Esophagus muscularis mucosa (tissue), 4 donors: ENCODE measurements around the gene EPHB3.

Source experiments
- CTCF ChIP-seq, 3 experiments: fragments of 200-600 bp in 2 of 3; fragments of 450-650 bp in 1 of 3; sonication (generic) in 2 of 3; IDR thresholded peaks; one replicate each; pipeline ENCODE4 v1.5.1; 2017 to 2019; ENCODE audit warnings: antibody characterized with exemption in 3 of 3, mild to moderate bottlenecking in 2 of 3, moderate library complexity in 1 of 3
- EP300 ChIP-seq: sonication (generic); formaldehyde crosslinking; IDR thresholded peaks from one replicate; pipeline ENCODE4 v1.6.1; 2017; ENCODE audit warnings: antibody characterized with exemption
- POLR2A ChIP-seq: fragments of 450-650 bp; IDR thresholded peaks from one replicate; pipeline ENCODE4 v1.6.1; 2017; ENCODE audit warnings: antibody characterized with exemption, moderate library complexity, mild to moderate bottlenecking, low read depth
- POLR2AphosphoS5 ChIP-seq, 2 donors: sonication (generic); formaldehyde crosslinking; IDR thresholded peaks; one replicate each; pipeline ENCODE4 v1.6.1; 2017; ENCODE audit warnings: antibody characterized with exemption in 2 of 2

GRCh38 chr3:184532940-184533732, 28.4 kb upstream of the EPHB3 start:
- TF ChIP-seq CTCF (IDR thresholded peaks at IDR 0.05): no peak
- no peak for TF ChIP-seq POLR2A
- no peak for TF ChIP-seq POLR2AphosphoS5 (IDR thresholded peaks at IDR 0.05)
- no peak for TF ChIP-seq EP300
